ENCODE results near the gene CSNK1G1.
"Not testable (repeated sequence)": the region's sequence is repeated elsewhere in the genome, so short reads cannot be mapped to it uniquely, and the experiment has no call there.

The CSNK1G1 gene

DNA sequence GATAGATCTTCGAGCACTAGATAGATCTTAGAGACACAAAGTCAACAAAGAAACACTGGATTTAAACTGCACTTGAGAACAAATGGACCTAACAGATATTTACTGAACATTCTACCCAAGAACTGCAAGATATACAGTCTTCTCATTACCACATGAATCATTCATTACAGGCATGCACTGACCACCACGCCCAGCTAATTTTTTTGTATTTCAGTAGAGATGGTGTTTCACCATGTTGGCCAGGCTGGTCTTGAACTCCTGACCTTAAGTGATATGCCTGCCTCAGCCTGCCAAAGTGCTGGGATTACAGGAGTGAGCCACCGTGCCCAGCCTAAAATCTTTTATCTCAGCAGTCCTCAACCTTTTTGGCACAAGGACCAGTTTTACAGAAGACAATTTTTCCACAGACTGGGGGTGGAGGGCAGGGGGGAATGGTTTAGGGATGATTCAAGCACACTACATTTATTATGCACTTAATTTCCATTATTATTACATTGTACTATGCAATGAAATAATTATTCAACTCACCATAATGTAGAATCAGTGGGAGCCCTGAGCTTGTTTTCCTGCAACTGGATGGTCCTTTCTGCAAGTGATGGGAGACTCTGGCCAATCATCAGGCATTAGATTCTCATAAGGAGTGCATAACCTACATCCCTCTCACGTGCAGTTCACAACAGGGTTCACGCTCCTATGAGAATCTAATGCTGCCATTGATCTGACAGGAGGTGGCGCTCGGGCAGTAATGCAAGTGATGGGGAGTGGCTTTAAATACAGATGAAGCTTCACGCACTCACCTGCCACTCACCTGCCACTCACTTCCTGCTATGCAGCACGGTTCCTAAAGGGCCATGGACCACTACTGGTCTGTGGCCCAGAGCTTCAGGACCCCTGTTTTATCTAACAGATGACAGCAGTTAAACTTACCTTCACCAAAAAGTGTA lies 21.7 kb downstream of the CSNK1G1 start:
- DNase-seq: no peak

DNA sequence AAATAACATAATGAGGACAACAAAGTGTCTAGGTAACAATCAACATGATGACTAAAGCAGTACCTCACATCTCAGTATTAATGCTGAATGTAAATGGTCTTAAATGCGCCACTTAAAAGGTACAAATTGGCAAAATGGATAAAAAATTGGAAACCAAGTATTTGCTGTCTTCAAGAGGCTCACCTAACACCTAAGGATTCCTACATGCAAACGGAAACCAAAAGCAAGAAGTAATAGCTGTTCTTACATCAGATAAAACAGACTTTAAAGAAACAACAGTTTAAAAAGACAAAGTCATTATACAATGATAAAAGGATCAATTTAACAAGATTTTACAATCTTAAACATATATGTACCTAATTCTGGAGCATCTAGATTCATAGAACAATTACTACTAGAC lies 22.5 kb downstream of the CSNK1G1 start:
- DNase-seq: peak in 1 of 2 experiments; percentile 9
- TF ChIP-seq POLR2A (IDR thresholded peaks at IDR 0.05; ENCODE audit: low read length) (no peak), GATA1 (IDR thresholded peaks at IDR 0.05; ENCODE audit: low read depth, low read length) (no peak)

More for the DNA sequence above, 21.7 kb downstream of the CSNK1G1 start:
- TF ChIP-seq POLR2A (IDR thresholded peaks at IDR 0.05; ENCODE audit: low read length): no peak
- no peak for TF ChIP-seq GATA1 (IDR thresholded peaks at IDR 0.05; ENCODE audit: low read depth, low read length)

- DNase-seq: not testable (repeated sequence)
Measured at GRCh38 chr15:64331668-64332067, 24.3 kb downstream of the CSNK1G1 start.

- not testable (repeated sequence) for DNase-seq
Measured at GRCh38 chr15:64326975-64327374, 29.0 kb downstream of the CSNK1G1 start.

- not testable (repeated sequence) for DNase-seq
Measured at GRCh38 chr15:64326458-64326857, 29.5 kb downstream of the CSNK1G1 start.

GRCh38 chr15:64324165-64324877 lies 31.7 kb downstream of the CSNK1G1 start:
- DNase-seq: peak; percentile 24 to 53
- no peak for TF ChIP-seq GATA1 (IDR thresholded peaks at IDR 0.05; ENCODE audit: low read depth, low read length)

GRCh38 chr15:64315216-64315615 lies 40.8 kb downstream of the CSNK1G1 start:
- DNase-seq: no peak
- TF ChIP-seq GATA1 (IDR thresholded peaks at IDR 0.05; ENCODE audit: low read depth, low read length): no peak
- no peak for TF ChIP-seq POLR2A (IDR thresholded peaks at IDR 0.05; ENCODE audit: low read length)

- DNase-seq: no peak
- no peak for TF ChIP-seq POLR2A (IDR thresholded peaks at IDR 0.05; ENCODE audit: low read length)
- TF ChIP-seq GATA1 (IDR thresholded peaks at IDR 0.05; ENCODE audit: low read depth, low read length): no peak
Measured at GRCh38 chr15:64314456-64314855, 41.5 kb downstream of the CSNK1G1 start.

DNA sequence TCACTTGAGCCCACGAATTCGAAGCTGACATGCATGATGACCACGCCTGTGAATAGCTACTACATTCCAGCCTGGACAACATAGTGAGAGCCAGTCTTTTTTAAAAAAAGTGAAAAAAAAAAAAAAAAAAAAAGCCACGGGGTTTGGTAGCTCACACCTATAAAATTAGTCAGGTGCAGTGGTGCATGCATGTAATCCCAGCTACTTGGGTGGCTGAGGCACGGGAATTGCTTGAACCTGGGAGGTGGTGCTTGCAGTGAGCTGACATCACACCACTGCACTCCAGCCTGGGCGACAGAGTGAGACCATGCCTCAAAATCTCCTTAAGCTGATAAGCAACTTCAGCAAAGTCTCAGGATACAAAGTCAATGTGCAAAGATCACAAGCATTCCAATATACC lies 44.4 kb downstream of the CSNK1G1 start:
- DNase-seq: no peak
- TF ChIP-seq POLR2A (IDR thresholded peaks at IDR 0.05; ENCODE audit: low read length): no peak
- TF ChIP-seq GATA1 (IDR thresholded peaks at IDR 0.05; ENCODE audit: low read depth, low read length): no peak

- no peak for DNase-seq
- TF ChIP-seq POLR2A (IDR thresholded peaks at IDR 0.05; ENCODE audit: low read length) (no peak), GATA1 (IDR thresholded peaks at IDR 0.05; ENCODE audit: low read depth, low read length) (no peak)
Measured at GRCh38 chr15:64310036-64310435, 45.9 kb downstream of the CSNK1G1 start.

GRCh38 chr15:64305261-64305660 lies 50.7 kb downstream of the CSNK1G1 start:
- TF ChIP-seq POLR2A (IDR thresholded peaks at IDR 0.05; ENCODE audit: low read length) (no peak), GATA1 (IDR thresholded peaks at IDR 0.05; ENCODE audit: low read depth, low read length) (no peak)
- DNase-seq: no peak

DNA sequence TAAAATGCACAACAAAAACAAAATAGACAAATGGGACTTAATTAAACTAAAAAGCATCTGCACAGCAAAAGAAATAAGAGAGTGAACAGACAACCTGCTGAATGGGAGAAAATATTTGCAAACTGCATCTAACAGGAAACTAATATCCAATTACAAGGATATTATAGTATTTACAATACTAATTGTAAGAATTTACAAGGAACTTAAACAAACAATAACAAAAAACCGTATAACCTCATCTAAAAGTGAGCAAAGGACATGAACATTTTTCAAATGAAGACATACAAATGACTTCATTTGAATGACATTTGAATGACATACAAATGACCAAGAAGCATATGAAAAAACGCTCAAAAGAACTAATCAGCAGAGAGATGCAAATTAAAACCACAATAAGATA lies 66.4 kb downstream of the CSNK1G1 start:
- TF ChIP-seq POLR2A (IDR thresholded peaks at IDR 0.05; ENCODE audit: low read length): no peak
- TF ChIP-seq GATA1 (IDR thresholded peaks at IDR 0.05; ENCODE audit: low read depth, low read length): no peak
- DNase-seq: no peak

- DNase-seq: no peak
- no peak for TF ChIP-seq GATA1 (IDR thresholded peaks at IDR 0.05; ENCODE audit: low read depth, low read length)
- TF ChIP-seq POLR2A (IDR thresholded peaks at IDR 0.05; ENCODE audit: low read length): no peak
Measured at GRCh38 chr15:64288999-64289398, 67.0 kb downstream of the CSNK1G1 start.

DNA sequence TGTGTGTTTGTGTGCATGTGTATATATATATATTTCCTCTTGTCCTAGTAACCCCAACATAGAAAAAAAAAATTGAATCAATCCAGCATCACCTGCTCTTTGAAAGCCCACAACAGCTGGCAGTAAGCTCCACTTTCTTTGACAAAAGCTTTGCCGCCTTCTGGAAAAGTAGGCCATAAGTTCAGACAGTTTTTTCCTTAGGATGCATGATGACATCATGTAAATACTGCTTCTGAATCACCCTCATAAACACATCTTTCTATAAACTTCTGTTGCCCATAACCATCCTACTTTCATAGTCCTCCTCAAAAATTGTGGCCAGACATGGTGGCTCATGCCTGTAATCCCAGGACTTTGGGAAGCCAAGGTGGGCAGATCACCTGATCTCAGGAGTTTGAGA lies 67.4 kb downstream of the CSNK1G1 start:
- no peak for TF ChIP-seq POLR2A (IDR thresholded peaks at IDR 0.05; ENCODE audit: low read length)
- no peak for TF ChIP-seq GATA1 (IDR thresholded peaks at IDR 0.05; ENCODE audit: low read depth, low read length)
- DNase-seq: no peak

- no peak for TF ChIP-seq POLR2A (IDR thresholded peaks at IDR 0.05; ENCODE audit: low read length)
- TF ChIP-seq GATA1 (IDR thresholded peaks at IDR 0.05; ENCODE audit: low read depth, low read length): no peak
- no peak for DNase-seq
Measured at GRCh38 chr15:64287953-64288352, 68.0 kb downstream of the CSNK1G1 start.
